GM21515 (cell line): Measurements from ENCODE around the gene HS2ST1.
"Not testable (repeated sequence)": the region's sequence is repeated elsewhere in the genome, so short reads cannot be mapped to it uniquely, and the experiment has no call there.

Source experiments
- ATAC-seq: cut with Tn5 transposase; IDR thresholded peaks from one replicate; pipeline ENCODE4 v1.9.1; 2021; ENCODE audit not compliant: unreplicated experiment

The HS2ST1 gene

DNA sequence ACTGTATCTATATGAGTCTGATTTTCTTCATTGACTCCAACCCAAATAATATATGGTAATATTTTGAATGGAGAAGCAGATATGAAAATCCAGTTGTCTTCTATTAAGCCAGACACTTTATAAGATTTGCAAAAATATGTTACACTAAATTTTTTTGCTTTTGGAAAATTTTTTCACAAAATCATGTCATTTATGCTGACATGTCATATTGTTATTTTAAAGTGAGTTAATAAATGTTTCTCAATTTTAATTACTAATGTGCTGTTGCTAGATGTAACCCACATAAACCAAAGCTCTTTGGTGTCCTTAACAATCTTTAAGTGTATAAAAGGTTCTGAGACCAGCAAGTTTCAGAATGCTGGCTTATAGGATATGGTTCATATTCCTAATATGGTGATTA is 142.5 kb downstream of the HS2ST1 start:
- ATAC-seq = no peak

DNA sequence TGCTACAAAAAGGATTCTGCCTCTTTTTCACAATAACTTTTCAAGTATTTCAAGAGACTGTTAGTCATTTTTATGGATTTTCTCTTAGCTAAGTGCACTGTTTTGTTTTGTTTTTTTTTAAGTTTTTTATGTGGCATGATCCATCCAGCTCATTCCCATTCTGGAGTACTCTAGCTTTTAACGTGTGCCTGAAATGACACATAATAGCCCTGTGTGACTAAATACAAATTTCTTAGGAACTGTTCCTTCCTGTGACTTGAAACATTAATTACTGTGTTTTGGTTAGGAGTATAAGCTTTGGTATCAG is 143.9 kb downstream of the HS2ST1 start:
- no peak for ATAC-seq

DNA sequence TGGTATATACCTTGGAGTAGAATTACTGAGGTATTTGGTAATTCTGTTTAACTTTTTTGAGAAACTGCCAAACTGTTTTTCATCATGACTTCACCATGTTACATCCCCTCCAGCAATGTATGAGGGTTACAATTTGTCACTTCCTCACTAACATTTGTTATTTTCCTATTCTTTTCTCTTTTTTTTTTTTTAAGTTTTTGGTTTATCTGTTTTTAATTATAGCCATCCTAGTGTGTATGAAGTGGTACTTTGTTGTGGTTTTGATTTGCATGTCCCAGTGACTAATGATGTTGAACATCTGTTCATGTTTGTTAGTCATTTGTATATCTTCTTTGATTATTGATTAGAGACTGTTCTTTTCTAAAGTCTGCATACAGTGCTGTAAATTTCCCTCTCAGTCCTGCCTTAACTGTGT is 147.3 kb downstream of the HS2ST1 start:
- ATAC-seq = peak; percentile 57

DNA sequence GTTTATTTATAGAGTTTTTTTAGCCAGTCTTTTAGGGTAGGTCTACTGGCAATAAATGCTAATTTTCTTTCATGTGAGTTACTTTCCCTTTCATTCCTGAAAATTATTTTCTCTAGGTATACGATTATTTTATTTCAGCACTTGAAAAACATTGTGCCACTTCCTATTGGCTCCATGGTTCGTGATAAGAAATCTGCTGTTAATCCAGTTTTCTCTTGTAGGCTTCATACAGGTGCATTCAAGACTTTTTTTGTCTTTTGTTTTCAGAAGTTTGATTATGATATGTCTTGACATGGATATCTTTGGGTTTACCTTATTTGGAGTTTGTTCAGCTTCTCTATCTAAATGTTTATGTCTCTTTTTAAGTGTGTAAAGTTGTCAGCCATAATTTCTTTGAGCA is 148.3 kb downstream of the HS2ST1 start:
- ATAC-seq = no peak

DNA sequence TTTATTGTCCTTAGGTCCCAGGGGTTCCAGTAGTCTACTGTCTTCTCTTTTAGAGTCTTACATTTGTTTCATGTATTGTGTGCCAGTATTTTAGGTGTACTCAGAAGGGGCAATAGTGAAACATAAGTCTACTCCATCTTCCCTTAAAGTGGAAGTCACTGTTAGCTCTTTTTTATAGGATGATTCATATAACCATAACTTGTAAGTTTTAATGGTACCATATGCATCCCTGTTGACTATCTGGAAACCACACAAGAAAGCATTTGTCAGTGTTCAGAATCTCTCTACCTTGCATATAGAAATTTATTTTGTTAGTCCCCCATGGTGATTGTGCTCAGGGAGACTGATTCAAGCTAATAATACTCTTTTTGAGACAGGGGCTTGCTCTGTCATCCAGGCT is 149.9 kb downstream of the HS2ST1 start:
- no peak for ATAC-seq

DNA sequence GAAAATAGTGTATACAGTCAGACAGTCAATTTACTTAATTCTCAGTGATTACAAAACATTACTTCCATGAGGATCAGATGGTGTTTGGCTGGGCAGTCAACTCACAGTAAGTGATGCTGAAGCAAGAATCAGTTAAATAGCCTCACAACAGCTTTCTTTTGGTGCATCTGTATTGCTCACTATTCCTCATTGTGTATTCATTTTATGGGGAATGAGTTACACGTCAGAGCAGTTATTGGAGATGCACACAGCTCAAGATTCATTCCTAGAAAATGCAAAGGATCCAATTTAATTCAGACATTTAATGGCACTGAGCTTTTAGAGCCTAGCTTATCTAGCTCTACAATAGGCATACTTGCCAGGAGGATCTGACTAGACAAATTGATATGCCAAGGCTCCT is 150.6 kb downstream of the HS2ST1 start:
- no peak for ATAC-seq

DNA sequence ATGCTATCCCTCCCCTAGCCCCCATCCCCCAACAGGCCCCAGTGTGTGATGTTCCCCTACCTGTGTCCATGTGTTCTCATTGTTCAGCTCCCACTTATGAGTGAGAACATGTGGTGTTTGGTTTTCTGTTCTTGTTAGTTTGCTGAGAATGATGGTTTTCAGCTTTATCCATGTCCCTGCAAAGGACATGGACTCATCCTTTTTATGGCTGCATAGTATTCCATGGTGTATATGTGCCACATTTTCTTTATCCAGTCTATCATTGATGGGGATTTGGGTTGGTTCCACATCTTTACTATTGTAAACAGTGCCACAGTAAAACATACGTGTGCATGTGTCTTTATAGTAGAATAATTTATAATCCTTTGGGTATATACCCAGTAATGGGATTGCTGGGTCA is 152.3 kb downstream of the HS2ST1 start:
- not testable (repeated sequence) for ATAC-seq

DNA sequence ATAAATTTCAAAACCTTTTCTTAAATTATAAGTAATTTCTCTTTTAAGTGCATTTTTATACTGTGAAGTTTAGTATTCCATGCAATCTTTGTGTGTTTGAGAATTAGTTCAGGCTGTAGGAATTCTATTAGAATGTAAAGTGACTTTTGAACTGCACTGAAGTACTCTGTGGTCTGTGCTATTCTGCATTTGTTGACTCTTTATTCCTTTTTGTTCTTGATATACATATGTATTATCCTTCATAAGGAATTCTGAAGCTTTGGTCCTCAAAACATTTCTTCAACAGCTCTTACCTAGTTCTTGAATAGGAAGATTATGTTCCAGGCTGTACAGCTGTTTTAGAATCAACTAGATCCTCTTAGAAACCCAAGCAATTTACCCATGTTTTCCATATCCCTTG is 158.0 kb downstream of the HS2ST1 start:
- ATAC-seq = no peak

DNA sequence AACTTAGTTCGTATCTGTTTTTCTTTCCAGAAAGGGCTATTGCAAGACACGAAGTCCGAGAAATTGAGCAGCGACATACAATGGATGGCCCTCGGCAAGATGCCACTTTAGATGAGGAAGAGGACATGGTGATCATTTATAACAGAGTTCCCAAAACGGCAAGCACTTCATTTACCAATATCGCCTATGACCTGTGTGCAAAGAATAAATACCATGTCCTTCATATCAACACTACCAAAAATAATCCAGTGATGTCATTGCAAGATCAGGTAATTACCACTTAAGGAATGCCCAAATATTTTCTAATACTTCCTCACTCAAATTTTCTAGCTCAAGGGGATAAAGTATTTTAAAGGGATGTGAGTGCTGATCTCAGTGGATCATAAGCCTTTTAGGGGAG is 158.5 kb downstream of the HS2ST1 start:
- no peak for ATAC-seq

DNA sequence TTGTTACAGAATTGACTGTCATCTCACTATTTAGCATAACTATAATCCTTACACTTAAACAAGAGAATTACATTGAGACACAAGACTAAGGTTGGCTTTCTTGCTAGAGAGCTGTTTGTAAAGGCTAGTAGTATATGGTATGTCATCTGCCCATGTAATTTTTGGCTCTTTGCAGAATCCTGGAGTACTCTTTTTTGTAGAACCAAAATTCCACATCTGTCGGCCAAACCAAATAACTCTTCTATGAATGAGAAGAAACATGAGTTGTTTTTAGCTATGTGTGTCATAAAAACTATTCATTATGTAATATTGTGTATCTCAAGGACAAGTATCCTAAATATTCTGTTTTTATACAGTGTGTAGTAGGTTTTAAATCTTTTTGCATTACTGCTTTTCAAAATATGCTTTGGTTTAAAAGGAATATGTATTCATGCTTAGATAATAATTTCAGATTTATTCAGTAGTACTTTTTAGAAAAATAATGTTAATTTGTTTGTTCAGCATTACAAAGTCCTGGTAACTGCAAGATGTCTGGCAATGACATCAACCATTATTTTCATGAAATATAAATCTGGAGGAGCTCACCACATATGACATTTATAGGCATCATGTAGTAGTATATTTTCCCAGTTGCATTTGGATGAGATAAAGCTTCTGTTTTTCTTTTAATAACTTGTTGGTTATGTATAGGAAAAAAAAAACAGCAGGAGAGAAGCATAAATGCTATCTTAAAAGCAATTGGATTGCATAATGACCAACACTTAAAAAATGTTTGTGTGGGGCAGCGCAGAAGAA is 159.8 kb downstream of the HS2ST1 start:
- ATAC-seq = no peak

DNA sequence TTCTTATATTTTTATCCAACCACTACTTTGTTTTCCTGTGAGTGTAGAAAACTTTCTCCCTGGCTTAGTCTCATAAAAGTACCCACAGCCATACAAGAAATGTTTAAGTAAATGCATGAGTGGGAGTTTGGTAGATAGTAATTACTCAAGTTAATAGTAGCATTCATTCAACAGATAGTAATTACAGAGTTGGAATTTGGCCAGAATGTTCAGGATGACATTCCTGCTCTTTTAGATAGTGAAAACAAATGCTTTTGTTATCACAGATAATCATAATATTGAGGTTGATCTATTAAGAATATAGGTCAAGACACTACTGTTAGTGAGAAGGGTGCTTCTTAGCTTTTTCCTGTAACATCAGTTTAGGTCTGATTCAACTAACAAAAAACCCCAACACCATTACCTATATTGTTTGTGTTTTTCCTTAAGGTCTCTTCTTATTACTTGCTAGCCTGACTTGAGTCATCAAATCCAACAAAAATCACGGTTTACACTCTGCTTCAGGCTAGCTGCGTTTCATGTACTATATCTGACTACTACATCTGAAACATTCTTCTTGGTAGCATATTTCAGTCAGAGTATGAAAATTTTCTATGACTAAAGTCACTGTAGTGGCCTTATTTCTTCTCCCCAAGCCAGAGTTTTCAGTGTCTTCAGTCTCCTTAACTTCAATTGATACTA is 163.7 kb downstream of the HS2ST1 start:
- peak; percentile 47 for ATAC-seq

DNA sequence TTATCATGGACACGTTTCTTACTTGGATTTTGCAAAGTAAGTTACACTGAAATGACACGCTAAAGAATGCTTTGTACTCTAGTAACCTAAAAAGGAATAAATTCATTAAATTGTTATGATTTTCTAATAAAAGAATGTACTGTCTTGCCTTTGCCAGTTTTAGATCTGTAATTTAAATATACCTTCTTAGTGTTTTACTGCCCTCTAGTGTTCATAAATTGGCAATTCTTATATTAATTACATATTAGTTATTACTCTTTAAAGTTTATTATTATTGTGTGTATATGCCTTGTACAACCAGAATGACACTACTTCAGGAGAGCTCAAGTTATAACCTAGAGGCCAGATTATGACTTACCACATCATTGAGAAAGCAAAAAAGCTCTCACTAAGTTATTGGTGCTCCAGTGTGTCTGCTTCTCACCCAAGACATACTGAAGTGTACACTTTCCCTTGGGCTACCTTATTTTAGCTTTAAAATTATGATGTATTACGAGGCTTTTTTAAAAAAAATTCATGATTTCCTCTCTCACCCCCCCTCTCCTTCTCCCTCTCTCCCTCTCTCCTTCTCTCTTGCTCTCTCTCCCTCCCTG is 169.9 kb downstream of the HS2ST1 start:
- no peak for ATAC-seq

DNA sequence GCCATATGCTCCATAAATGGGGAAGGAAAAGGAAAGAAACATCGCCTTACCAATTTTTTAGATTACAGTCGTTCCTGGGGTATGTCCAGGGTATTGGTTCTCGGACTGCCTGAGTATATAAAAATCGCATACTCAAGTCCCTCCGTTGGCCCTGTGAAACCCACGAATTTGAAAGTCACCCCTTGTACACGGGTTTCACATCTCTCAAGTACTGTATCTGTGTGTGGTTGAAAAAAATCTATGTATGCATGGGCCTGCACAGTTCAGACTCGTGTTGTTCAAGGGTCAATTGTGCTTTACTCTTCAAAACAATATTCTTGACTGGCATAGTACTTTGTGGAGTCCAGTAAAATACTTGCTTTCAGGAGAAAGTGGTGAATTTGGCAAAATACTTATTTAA is 171.7 kb downstream of the HS2ST1 start:
- no peak for ATAC-seq

DNA sequence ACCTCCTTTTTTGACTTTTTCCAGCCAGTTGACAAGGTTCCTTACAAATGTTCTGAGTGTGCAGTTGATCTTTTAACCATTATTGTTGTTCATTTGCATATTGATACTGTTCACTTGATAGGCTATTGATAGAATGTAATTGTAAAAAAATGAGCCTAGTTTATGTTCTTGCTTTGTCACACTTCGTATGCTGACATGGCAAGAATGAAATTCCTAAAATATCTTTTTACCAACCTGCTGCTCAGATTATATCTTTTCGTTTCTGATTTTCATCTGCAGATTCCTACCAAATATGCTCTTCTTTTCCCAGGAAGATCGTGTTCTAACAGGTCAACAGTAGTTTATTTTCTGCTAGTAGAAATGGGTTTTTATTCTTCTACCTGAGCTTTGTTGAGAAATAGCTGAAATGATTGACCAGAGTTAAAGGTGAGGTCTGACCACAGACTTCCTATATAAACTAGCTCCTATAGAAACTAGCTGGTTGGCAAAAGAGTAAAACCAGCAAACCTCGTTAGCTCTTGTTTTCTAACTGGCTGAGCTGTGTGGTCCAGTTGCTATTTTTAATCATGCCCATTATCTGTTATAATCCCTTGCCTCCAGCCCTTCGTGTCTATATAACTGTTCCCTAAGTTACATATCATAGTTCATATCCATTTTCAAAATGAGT is 174.8 kb downstream of the HS2ST1 start:
- no peak for ATAC-seq

DNA sequence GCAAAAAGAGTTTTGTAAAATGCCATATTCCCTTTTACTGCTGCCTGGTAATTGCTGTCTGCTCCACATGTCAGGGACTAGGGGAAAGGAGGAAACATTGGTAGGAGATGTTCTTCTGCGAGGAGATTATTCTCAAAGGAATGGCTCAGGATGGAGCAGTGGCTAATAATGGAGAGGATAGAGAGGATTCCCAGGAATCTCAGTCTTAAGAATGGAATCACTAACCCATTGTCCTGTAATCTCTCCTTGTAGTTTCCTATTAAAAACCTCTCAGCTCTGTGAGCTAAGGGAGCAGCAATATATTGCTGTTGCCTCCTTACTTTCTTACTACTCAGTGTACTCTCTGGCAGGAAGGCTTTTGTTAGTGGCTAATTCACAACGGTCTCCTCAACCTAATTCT is 175.4 kb downstream of the HS2ST1 start:
- no peak for ATAC-seq

DNA sequence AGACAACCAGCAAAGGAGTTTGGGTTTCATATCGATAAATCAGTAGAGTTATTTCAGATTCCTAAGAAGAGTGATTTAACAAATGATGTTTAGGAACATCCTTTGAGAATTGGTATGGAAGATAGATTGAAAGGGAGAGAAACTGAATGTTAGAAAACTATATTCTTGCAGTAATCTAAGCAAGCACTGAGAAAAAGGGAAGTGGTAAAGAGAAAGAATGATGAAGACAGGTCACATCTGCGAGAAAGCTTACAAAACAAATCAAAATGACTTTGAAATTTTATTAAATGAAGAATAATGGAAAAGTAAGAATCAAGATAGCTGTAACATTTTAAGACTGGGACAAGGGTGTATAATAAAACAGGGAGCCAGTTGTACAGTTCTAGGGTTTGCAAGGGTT is 177.0 kb downstream of the HS2ST1 start:
- no peak for ATAC-seq

DNA sequence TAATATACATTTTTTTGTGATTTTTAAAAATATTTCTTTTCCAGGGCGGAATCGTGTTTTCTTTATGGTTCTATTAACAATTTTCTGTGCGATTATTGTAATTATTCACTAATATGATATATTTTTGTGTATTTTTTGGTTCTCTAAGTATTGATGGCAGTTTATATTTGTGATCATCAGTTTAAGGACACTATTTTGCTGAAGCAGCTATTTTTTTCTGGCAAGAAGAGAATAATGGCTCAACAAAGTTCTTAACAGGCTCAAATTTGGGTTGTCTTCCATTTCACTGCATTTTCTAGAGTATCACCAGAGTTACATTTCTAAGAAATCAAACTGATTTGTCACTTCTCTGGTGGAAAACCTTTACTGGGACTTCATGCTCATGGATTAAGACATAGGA is 178.4 kb downstream of the HS2ST1 start:
- no peak for ATAC-seq

DNA sequence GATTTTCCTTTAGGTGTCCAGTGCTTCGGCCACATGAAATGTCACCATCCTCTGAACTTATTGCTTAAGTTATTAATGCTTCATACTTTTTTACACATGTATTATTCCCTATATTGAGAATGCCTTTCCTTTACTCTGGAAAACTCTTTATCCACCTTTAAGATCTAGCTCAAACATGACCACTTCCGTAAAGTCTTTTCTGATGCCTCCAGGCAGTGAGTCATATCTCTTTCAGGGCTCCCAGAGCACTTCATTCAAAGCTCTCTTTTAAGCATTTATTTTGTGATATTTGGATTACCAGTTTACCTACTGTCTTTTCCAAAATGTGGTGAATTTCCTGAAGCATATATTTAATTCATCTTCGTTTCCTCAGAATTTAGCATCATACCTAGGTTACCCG is 178.9 kb downstream of the HS2ST1 start:
- no peak for ATAC-seq

DNA sequence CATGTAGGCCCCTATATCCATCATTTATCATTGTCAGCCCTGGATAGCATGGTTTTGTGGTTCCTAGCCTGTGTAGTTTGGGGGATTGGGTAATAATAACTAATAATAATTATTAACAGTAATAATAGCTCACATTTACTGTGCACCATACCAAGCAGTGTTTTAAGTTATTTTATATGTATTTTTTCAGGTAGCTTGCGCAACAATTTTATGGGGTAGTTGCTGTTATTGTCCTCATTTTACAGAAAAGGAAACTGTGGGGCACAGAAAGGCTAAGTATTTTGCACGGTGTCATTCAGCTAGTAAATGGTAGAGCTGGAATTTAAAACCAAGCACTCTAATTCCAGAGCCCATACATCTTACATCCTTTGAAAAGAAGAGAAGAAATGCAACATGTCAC is 179.8 kb downstream of the HS2ST1 start:
- ATAC-seq = no peak

DNA sequence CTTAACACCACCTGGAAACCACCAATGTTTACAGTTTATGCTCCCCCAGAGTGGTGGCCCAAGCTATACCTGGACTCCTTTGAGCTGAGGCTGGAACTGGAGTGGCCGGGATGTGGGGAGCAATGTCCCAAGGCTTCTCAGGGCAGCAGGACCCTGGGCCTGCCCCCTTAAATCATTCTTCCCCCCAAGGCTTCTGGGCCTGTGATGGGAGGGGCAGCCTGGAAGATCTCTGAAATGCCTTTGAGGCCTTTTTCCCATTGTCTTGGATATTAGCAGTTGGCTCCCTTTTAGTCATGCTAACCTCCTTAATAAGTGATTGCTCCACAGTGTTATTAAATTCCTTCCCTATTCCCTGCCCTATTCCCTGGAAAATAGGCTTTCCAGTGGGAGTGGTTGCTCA is 185.8 kb downstream of the HS2ST1 start:
- no peak for ATAC-seq

DNA sequence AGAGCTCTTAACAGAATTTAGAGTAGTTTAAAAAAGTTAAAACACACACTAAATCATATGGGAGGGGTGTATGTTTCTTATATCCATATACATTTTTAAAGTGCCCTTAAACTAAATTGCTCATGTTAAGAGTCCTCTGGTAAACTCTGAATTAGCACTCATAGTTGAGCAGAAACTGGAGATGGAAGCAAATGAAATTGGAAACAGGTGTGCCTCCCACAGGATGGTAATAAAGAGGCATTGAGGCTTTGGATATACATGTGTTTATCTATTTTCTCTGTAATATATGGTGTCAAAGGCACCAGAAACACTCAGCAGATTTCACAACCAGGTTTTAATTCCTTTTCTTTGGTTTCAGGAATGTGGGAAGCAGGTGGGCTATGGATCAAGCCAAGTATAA is 188.6 kb downstream of the HS2ST1 start:
- no peak for ATAC-seq

DNA sequence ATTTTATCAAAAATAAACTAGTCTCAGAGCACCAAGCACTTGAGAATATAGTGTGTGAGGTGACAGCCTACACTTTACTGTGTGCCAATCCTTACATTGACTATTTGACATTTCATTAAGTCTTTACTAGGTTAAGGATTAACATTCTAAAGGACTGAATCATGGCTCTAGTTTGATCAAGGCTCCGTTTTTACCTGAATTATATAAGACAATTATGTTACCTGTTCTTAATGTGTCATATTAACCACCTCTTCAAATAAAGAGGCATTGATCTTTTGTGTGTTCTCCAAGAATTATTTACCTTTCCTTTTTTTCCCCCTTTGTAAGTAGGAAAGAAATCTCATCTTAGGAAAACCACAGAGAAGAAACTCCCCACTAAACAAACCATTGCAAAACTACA is 189.7 kb downstream of the HS2ST1 start:
- no peak for ATAC-seq
